ENCODE data around the gene GNPTG. TPM values are rescaled to one million over a fixed set of nuclear protein-coding genes. Genes with fewer than 3 reads are reported as not detected.

Gene GNPTG
- total RNA-seq, 1 donor from 2014 or later: 50.5 TPM

DNA sequence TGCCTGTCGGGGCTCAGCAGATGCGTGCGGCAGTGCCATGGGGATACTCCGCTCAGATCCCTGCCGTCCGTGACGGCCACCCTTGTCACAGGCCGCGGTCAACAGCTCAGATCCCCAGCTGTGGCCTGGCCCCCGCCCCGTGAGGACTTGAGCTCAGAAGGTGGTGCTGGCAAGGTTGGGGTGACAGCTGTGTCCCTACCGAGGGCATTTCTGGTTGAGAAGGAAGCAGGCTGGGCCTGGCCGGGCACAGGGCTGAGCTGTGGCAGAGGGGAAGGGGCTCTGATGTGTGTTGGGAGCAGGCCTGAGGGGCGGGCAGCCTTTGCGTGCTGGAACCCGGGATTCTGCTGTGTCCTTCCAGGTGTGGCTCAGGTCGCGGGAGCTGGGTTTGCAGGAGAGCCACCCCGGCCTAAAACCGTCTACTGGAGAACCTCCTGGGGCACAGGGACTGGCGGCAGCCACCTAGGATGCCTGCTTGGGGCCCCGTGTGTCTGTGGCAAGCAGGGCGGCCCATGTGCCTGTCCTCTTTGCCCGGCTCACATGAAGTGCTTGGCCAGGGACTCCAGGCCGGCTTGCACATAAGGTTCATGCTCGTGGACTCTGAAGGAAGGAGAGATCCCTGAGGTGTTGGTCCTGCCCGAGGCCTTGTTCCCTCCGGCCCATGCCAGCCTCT lies 37.2 kb upstream of the GNPTG start:
- peaks cover 12% of the 10 kb centered on the region for H3K4me1 Mint-ChIP-seq (ENCODE audit: low read depth, unreplicated experiment)
- H3K4me3 Mint-ChIP-seq (ENCODE audit: unreplicated experiment): no peak overlapping the region
- DNase-seq: no peak
- TF ChIP-seq, protein P1, sequence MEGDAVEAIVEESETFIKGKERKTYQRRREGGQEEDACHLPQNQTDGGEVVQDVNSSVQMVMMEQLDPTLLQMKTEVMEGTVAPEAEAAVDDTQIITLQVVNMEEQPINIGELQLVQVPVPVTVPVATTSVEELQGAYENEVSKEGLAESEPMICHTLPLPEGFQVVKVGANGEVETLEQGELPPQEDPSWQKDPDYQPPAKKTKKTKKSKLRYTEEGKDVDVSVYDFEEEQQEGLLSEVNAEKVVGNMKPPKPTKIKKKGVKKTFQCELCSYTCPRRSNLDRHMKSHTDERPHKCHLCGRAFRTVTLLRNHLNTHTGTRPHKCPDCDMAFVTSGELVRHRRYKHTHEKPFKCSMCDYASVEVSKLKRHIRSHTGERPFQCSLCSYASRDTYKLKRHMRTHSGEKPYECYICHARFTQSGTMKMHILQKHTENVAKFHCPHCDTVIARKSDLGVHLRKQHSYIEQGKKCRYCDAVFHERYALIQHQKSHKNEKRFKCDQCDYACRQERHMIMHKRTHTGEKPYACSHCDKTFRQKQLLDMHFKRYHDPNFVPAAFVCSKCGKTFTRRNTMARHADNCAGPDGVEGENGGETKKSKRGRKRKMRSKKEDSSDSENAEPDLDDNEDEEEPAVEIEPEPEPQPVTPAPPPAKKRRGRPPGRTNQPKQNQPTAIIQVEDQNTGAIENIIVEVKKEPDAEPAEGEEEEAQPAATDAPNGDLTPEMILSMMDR (IDR thresholded peaks at IDR 0.05; ENCODE audit: partially characterized antibody, unreplicated experiment): no peak
- peaks cover 7% of the 10 kb centered on the region for H3K27me3 Mint-ChIP-seq (ENCODE audit: unreplicated experiment)
- peaks cover 12% of the 10 kb centered on the region for H3K9me3 Mint-ChIP-seq (ENCODE audit: unreplicated experiment)
- H3K27ac Mint-ChIP-seq (ENCODE audit: unreplicated experiment): peak overlapping the region; percentile 55
- H3K36me3 Mint-ChIP-seq (ENCODE audit: unreplicated experiment): no peaks in the 10 kb centered on the region

DNA sequence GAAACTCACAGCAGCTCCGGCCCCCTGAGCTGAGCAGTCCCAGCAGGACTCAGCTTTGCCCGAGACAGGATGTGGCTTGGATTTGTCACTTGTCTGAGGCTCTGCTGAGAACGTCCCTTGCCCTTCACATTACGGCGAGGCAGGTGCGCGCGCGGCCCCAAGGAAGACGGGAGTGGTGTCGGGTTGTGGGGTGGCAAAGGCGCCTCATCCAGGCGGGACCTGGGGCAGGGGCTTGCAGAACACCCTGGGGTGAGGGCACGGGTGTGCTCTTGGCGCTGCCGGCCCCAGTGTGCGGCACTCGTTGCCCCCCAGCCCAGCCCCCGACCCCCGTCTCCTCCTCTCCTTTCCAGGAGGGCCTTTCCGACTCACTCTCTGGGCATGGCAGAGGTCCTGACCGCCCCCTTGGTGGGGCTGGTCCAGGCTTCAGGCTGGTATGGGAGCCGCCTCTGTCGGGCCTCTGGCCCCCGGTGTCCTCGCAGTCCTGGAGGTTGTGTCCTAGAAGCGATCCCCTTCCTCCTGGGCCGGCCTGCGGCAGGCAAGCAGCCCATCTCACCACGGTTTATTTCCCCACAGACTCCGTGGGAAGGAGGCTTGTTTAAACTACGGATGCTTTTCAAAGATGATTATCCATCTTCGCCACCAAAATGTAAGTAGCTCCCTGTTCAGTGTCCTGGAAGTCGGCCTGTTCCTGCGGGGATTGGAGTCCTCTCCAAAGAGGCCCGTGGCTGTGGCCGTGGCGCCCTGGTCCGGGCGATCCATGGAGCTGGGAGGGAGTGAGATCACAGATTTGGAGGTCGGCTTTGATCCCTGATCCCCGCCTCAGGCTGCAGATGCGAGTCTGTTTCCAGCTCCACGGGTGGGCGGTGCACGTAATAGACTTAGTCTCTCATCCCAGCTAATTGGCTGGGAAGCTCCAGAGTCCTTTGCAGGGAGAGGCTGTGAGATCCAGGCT lies 36.4 kb upstream of the GNPTG start:
- Mint-ChIP-seq H3K4me3 (ENCODE audit: unreplicated experiment) (no peak overlapping the region), H3K4me1 (ENCODE audit: low read depth, unreplicated experiment) (peaks cover 10% of the 10 kb centered on the region), H3K9me3 (ENCODE audit: unreplicated experiment) (peaks cover 10% of the 10 kb centered on the region), H3K27me3 (ENCODE audit: unreplicated experiment) (peaks cover 4% of the 10 kb centered on the region), H3K27ac (ENCODE audit: unreplicated experiment) (no peak overlapping the region), H3K36me3 (ENCODE audit: unreplicated experiment) (no peaks in the 10 kb centered on the region)
- no peak for DNase-seq
- TF ChIP-seq, protein P1 (IDR thresholded peaks at IDR 0.05; ENCODE audit: partially characterized antibody, unreplicated experiment): no peak

DNA sequence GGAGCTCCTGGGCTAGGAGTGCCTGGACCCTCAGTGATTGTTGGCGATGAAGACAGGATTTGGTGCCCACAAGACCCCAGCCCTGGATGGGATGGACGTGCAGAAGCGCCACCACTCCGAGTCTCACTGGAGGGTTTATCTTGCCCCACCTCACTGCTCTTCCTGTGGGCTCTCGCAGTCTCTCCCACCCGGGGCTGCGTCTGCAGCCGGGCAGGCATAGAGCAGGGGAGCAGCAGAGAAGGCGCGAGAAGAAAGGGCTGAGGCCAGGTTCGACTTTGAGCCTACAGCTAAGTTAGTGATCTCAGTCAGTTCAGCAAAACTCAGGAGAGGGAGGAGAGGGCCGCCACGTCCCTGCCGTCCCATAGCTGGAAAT lies 35.7 kb upstream of the GNPTG start:
- no peak for DNase-seq
- Mint-ChIP-seq H3K27ac (ENCODE audit: unreplicated experiment) (no peak overlapping the region), H3K9me3 (ENCODE audit: unreplicated experiment) (peaks cover 6% of the 10 kb centered on the region)

DNA sequence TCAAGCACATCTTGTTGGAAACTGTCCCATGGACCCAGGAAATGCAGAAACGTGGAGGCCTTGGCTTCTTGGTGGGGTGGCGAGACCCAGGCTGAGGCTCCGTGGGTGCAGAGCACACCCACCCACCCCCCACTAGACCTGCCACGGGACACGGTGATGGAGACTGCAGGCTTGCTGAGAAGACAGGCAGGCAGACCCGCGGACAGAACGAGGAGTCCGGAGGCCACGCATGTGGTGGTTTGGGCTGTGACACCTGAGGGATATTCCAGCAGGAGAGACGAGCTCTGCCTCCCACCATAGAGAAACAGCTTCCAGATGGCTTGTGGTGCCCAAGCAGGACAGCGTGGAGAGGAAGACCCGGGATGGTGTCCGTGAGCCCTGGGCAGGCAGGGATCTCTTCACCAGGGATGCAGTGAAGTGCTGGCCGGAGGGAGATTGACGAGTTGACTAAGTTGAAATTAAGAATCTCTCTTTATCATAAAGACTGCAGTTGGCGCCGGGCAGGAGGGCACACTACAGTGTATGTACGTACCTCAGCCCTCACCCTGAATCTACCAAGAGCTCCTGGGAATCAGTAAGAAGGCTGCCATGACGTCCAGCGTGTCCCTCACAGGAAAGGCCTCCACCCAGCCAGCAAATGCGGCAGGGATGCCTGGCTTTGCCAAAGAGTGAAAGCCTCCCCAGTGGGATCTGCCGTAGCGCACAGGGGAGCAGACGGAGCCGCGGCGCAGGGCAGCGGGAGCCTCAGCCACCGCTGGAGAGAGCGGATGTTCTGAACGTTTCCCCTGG lies 34.1 kb upstream of the GNPTG start:
- H3K9me3 Mint-ChIP-seq (ENCODE audit: unreplicated experiment): peaks cover 6% of the 10 kb centered on the region
- H3K36me3 Mint-ChIP-seq (ENCODE audit: unreplicated experiment): no peaks in the 10 kb centered on the region
- no peak overlapping the region for H3K27ac Mint-ChIP-seq (ENCODE audit: unreplicated experiment)
- no peak for DNase-seq
- peaks cover 5% of the 10 kb centered on the region for H3K4me1 Mint-ChIP-seq (ENCODE audit: low read depth, unreplicated experiment)
- H3K4me3 Mint-ChIP-seq (ENCODE audit: unreplicated experiment): no peak overlapping the region
- TF ChIP-seq, protein P1 (IDR thresholded peaks at IDR 0.05; ENCODE audit: partially characterized antibody, unreplicated experiment): no peak
- H3K27me3 Mint-ChIP-seq (ENCODE audit: unreplicated experiment): peaks cover 2% of the 10 kb centered on the region

More for the DNA sequence above, 35.7 kb upstream of the GNPTG start:
- Mint-ChIP-seq H3K27me3 (ENCODE audit: unreplicated experiment) (peaks cover 3% of the 10 kb centered on the region), H3K4me1 (ENCODE audit: low read depth, unreplicated experiment) (peaks cover 9% of the 10 kb centered on the region), H3K4me3 (ENCODE audit: unreplicated experiment) (no peak overlapping the region), H3K36me3 (ENCODE audit: unreplicated experiment) (no peaks in the 10 kb centered on the region)
- TF ChIP-seq, protein P1 (IDR thresholded peaks at IDR 0.05; ENCODE audit: partially characterized antibody, unreplicated experiment): no peak
